Right lobe of liver (tissue), 4 donors: ENCODE results near the gene AIF1.

Experiments used
- CTCF ChIP-seq, 4 donors: fragments of 200-600 bp in 3 of 4; fragments of 450-650 bp in 1 of 4; IDR thresholded peaks; one replicate each; pipeline versions ENCODE4 v1.5.1 to v1.8.0; 2016 to 2022; ENCODE audit warnings: antibody characterized with exemption in 4 of 4, mild to moderate bottlenecking in 2 of 4
- POLR2A ChIP-seq: fragments of 450-650 bp; IDR thresholded peaks from one replicate; pipeline ENCODE4 v1.6.1; 2017; ENCODE audit warnings: antibody characterized with exemption, mild to moderate bottlenecking
- donor health status: DM: no; HTN: no; CAD: no.
- donor health status: DM: no; HTN: no; CAD: no.
- donor health status: DM: no; HTN: yes; CAD: no.

- TF ChIP-seq POLR2A: peak; percentile 62
- TF ChIP-seq CTCF (IDR thresholded peaks at IDR 0.05): peak in 3 of 4 donors; percentile 4 to 25 (median 16)
These were observed 50.7 kb downstream of the AIF1 start, which contains the start of gene CSNK2B for GRCh38 chr6:31665501-31666336.
